Astrocyte (in vitro differentiated cells and primary cell): ENCODE measurements around the gene OPCML. TPM values are rescaled to one million over a fixed set of nuclear protein-coding genes. Genes with fewer than 3 reads are reported as not detected.

Source experiments
- DNase-seq: peaks from one replicate; pipeline ENCODE4 v3.0.0-alpha.2; 2010; ENCODE audit warnings: low read depth
- FAIRE-seq: peaks from 2 replicates; lab custom pipeline; 2011; peaks lifted over from hg19 to GRCh38; lab: Jason Lieb, UNC
- H2AFZ ChIP-seq: 2 replicates; pipeline ENCODE4 v1.6.0; 2012; ENCODE audit warnings: low read depth, low read length, inconsistent platforms
- H3K27ac ChIP-seq: 2 replicates; pipeline ENCODE4 v1.5.1; 2011; ENCODE audit warnings: low read depth, low read length, inconsistent platforms
- H3K27me3 ChIP-seq: 2 replicates; pipeline ENCODE4 v1.6.0; 2011; ENCODE audit warnings: low read length, inconsistent platforms; ENCODE audit not compliant: insufficient read depth
- H3K36me3 ChIP-seq: 2 replicates; pipeline ENCODE4 v1.5.1; 2011; ENCODE audit warnings: low read length, inconsistent platforms; ENCODE audit not compliant: insufficient read depth
- H3K4me1 ChIP-seq: 2 replicates; pipeline ENCODE4 v1.5.1; 2011; ENCODE audit warnings: low read length, inconsistent platforms; ENCODE audit not compliant: insufficient read depth
- H3K4me2 ChIP-seq: 2 replicates; pipeline ENCODE4 v1.6.0; 2012; ENCODE audit warnings: low read length, inconsistent platforms
- H3K4me3 ChIP-seq: 2 replicates; pipeline ENCODE4 v1.5.1; 2011; ENCODE audit warnings: low read depth, mild to moderate bottlenecking, low read length, inconsistent platforms; ENCODE audit not compliant: insufficient read depth
- H3K79me2 ChIP-seq: 2 replicates; pipeline ENCODE4 v1.6.0; 2012; ENCODE audit warnings: mild to moderate bottlenecking, low read length, inconsistent platforms; ENCODE audit not compliant: insufficient read depth
- H3K9ac ChIP-seq: 2 replicates; pipeline ENCODE4 v1.6.0; 2012; ENCODE audit warnings: mild to moderate bottlenecking, low read length, inconsistent platforms
- H3K9me3 ChIP-seq: 2 replicates; pipeline ENCODE4 v1.5.1; 2012; ENCODE audit warnings: low read depth, mild to moderate bottlenecking, low read length, inconsistent platforms; ENCODE audit not compliant: insufficient read depth
- H4K20me1 ChIP-seq: 2 replicates; pipeline ENCODE4 v1.6.0; 2012; ENCODE audit warnings: low read length, inconsistent platforms; ENCODE audit not compliant: insufficient read depth
- H3K27ac Mint-ChIP-seq: one replicate; pipeline ENCODE4 v1.8.0; 2021; ENCODE audit warnings: mild to moderate bottlenecking, mixed read lengths; ENCODE audit not compliant: unreplicated experiment
- H3K27me3 Mint-ChIP-seq: one replicate; pipeline ENCODE4 v1.8.0; 2021; ENCODE audit warnings: low read depth, mixed read lengths; ENCODE audit not compliant: unreplicated experiment
- H3K36me3 Mint-ChIP-seq: one replicate; pipeline ENCODE4 v1.8.0; 2021; ENCODE audit warnings: low read depth, mixed read lengths; ENCODE audit not compliant: unreplicated experiment
- H3K4me1 Mint-ChIP-seq: one replicate; pipeline ENCODE4 v1.8.0; 2021; ENCODE audit warnings: low read depth, mixed read lengths; ENCODE audit not compliant: unreplicated experiment
- H3K4me3 Mint-ChIP-seq: one replicate; pipeline ENCODE4 v1.8.0; 2021; ENCODE audit warnings: mild to moderate bottlenecking, moderate library complexity, mixed read lengths; ENCODE audit not compliant: unreplicated experiment
- H3K9me3 Mint-ChIP-seq: one replicate; pipeline ENCODE4 v1.8.0; 2021; ENCODE audit warnings: mild to moderate bottlenecking, mixed read lengths; ENCODE audit not compliant: unreplicated experiment
- EZH2 ChIP-seq: IDR thresholded peaks from 2 replicates; pipeline ENCODE4 v1.6.1; 2012; ENCODE audit warnings: mild to moderate bottlenecking, low read length, inconsistent platforms; ENCODE audit not compliant: insufficient read depth
- total RNA-seq: library from RNA; stranded (reverse); gene quantifications from 2 replicates; pipeline ENCODE4 v1.2.1, GENCODE V29; 2021
- TF ChIP-seq, protein P1 (sequence below): IDR thresholded peaks from 2 replicates; pipeline ENCODE4 v1.5.1; 2011; ENCODE audit warnings: low read depth, mild to moderate bottlenecking, inconsistent platforms, low read length, moderate library complexity; ENCODE audit not compliant: insufficient read depth

The OPCML gene
- total RNA-seq, 1 donor from 2014 or later, result 7.9 TPM

DNA sequence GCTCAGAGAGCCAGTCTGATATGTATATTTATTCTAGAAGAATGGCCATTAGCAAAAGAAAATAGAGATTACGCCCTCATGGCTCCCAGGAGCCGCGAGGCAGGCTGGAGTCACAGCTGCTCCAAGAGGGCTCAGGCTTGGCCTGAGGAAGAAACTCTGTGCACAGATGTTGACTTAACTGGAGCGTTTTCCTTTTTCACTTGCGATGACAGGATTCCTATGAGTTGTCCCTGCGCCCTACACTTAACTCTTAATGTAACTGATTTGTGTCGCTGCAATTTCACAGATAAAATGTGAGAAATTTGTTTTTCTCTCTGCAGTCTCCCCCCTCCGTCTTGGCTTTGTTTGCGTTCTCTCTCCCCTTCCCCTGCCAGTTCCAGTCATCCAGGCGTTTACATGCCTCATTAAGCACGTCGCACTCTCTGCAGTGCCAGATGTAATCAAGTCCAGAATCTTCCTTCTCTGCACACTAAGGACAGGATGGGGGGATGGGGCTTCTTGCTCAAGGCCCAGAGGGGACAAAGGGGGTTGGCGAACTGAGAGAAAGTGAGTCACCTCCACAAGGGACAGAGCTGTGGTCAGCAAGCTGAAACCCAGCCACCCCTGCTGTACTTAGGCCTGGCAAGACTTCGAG is 1101.8 kb downstream of the OPCML start:
- FAIRE-seq (no peak), DNase-seq (peak; percentile 37)
- Histone ChIP-seq H3K4me3 (no peak overlapping the region), H3K79me2 (no peaks in the 10 kb centered on the region), H3K9me3 (no peaks in the 10 kb centered on the region), H4K20me1 (no peaks in the 10 kb centered on the region), H3K4me1 (peaks cover 15% of the 10 kb centered on the region), H3K4me2 (peak overlapping the region; percentile 48), H3K9ac (no peak overlapping the region), H2AFZ (no peak overlapping the region), H3K36me3 (no peaks in the 10 kb centered on the region), H3K27me3 (no peaks in the 10 kb centered on the region), H3K27ac (no peak overlapping the region)
- no peak for TF ChIP-seq EZH2
- TF ChIP-seq, protein P1, sequence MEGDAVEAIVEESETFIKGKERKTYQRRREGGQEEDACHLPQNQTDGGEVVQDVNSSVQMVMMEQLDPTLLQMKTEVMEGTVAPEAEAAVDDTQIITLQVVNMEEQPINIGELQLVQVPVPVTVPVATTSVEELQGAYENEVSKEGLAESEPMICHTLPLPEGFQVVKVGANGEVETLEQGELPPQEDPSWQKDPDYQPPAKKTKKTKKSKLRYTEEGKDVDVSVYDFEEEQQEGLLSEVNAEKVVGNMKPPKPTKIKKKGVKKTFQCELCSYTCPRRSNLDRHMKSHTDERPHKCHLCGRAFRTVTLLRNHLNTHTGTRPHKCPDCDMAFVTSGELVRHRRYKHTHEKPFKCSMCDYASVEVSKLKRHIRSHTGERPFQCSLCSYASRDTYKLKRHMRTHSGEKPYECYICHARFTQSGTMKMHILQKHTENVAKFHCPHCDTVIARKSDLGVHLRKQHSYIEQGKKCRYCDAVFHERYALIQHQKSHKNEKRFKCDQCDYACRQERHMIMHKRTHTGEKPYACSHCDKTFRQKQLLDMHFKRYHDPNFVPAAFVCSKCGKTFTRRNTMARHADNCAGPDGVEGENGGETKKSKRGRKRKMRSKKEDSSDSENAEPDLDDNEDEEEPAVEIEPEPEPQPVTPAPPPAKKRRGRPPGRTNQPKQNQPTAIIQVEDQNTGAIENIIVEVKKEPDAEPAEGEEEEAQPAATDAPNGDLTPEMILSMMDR, result no peak
- peaks cover 12% of the 10 kb centered on the region for H3K27me3 Mint-ChIP-seq
- no peaks in the 10 kb centered on the region for H3K9me3 Mint-ChIP-seq
- no peak overlapping the region for H3K27ac Mint-ChIP-seq
- no peaks in the 10 kb centered on the region for H3K36me3 Mint-ChIP-seq
- peaks cover 21% of the 10 kb centered on the region for H3K4me1 Mint-ChIP-seq
- H3K4me3 Mint-ChIP-seq, result no peak overlapping the region

DNA sequence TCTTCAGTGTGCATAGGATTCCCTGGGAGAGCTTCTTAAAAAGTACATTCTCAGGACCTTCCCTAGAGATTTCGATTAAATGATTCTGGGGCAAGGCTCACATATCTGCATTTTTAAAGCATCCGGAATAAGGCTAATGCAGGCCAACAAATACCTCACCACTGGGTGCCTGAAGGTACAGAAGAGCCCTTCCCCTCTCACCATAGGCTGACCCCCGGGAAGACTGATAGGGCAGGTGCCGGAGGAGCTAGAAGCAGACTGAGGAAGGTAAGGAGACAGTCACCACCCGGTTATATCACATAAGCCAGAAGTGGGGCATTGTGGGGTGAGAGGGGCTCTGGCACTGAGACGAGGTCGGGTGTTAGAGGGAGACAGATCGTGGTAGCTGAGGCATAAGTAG is 1102.6 kb downstream of the OPCML start:
- H3K4me1 ChIP-seq, result peaks cover 15% of the 10 kb centered on the region
- peaks cover 21% of the 10 kb centered on the region for H3K4me1 Mint-ChIP-seq
- FAIRE-seq, result no peak

DNA sequence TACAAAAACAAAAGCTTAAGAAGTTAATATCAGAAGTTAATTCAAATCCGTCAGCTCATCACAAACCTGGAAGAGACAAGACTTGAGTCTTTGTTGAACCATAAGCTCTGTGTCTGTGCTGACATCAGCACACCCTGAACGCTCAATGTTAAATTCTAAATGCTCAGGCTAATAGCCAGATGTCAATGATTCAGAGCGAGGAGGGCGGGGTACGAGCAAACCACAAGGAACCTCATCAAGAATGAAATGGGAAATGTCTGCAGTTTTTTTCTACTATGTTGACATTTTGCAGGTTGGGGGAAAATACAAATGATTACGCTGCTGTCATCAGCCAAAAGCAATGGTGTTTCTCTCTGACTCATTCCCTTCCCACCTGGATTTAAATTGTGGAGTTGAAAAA is 1104.7 kb downstream of the OPCML start:
- DNase-seq (peak; percentile 84), FAIRE-seq (peak; percentile 75)
- no peaks in the 10 kb centered on the region for H3K36me3 Mint-ChIP-seq
- Histone ChIP-seq H3K36me3 (no peaks in the 10 kb centered on the region), H3K79me2 (no peaks in the 10 kb centered on the region), H3K4me3 (no peak overlapping the region), H3K27me3 (no peaks in the 10 kb centered on the region), H3K4me1 (peaks cover 15% of the 10 kb centered on the region), H3K9me3 (no peaks in the 10 kb centered on the region), H3K27ac (no peak overlapping the region), H3K4me2 (peak overlapping the region; percentile 51), H3K9ac (no peak overlapping the region), H2AFZ (no peak overlapping the region), H4K20me1 (no peaks in the 10 kb centered on the region)
- H3K4me3 Mint-ChIP-seq, result no peak overlapping the region
- H3K27me3 Mint-ChIP-seq, result peaks cover 8% of the 10 kb centered on the region
- H3K4me1 Mint-ChIP-seq, result peaks cover 21% of the 10 kb centered on the region
- no peaks in the 10 kb centered on the region for H3K9me3 Mint-ChIP-seq
- TF ChIP-seq EZH2, result no peak
- TF ChIP-seq, protein P1, result no peak
- no peak overlapping the region for H3K27ac Mint-ChIP-seq

More for the DNA sequence above, 1102.6 kb downstream of the OPCML start:
- Mint-ChIP-seq H3K4me3 (no peak overlapping the region), H3K9me3 (no peaks in the 10 kb centered on the region), H3K27ac (peak overlapping the region; percentile 2), H3K36me3 (no peaks in the 10 kb centered on the region), H3K27me3 (peaks cover 12% of the 10 kb centered on the region)
- no peak for DNase-seq
- Histone ChIP-seq H3K9ac (no peak overlapping the region), H3K27ac (no peak overlapping the region), H4K20me1 (no peaks in the 10 kb centered on the region), H3K4me2 (no peak overlapping the region), H3K79me2 (no peaks in the 10 kb centered on the region), H3K27me3 (no peaks in the 10 kb centered on the region), H3K9me3 (no peaks in the 10 kb centered on the region), H3K36me3 (no peaks in the 10 kb centered on the region), H3K4me3 (no peak overlapping the region), H2AFZ (no peak overlapping the region)
- TF ChIP-seq, protein P1, result no peak
- TF ChIP-seq EZH2, result no peak
